NK-92 (cell line): ENCODE measurements around the gene PIGL.
"Not testable (repeated sequence)": the region's sequence is repeated elsewhere in the genome, so short reads cannot be mapped to it uniquely, and the experiment has no call there.

Experiments
- DNase-seq: peaks from one replicate; lab custom pipeline; 2025; ENCODE audit not compliant: unreplicated experiment; lab: John Stamatoyannopoulos, UW

PIGL gene

GRCh38 chr17:16273499-16273898, 56.5 kb downstream of the PIGL start:
- DNase-seq, result no peak

- DNase-seq, result no peak
Measured at GRCh38 chr17:16273929-16274339, 56.9 kb downstream of the PIGL start.

GRCh38 chr17:16275024-16275423, 58.0 kb downstream of the PIGL start:
- no peak for DNase-seq

- no peak for DNase-seq
Measured at GRCh38 chr17:16277163-16277562, 60.2 kb downstream of the PIGL start.

- DNase-seq, result no peak
Measured at GRCh38 chr17:16281351-16281750, 64.3 kb downstream of the PIGL start.

GRCh38 chr17:16282522-16282921, 65.5 kb downstream of the PIGL start:
- DNase-seq, result no peak

- DNase-seq, result no peak
Measured at GRCh38 chr17:16283705-16284104, 66.7 kb downstream of the PIGL start.

GRCh38 chr17:16285646-16286008, 68.6 kb downstream of the PIGL start:
- DNase-seq, result no peak

- DNase-seq, result no peak
Measured at GRCh38 chr17:16286009-16286946, 69.3 kb downstream of the PIGL start.

- DNase-seq, result no peak
Measured at GRCh38 chr17:16286947-16287562, 70.0 kb downstream of the PIGL start.

GRCh38 chr17:16287563-16288027, 70.6 kb downstream of the PIGL start:
- no peak for DNase-seq

GRCh38 chr17:16288860-16289571, 72.0 kb downstream of the PIGL start:
- DNase-seq, result no peak

- DNase-seq, result no peak
Measured at GRCh38 chr17:16293931-16294330, 76.9 kb downstream of the PIGL start.

GRCh38 chr17:16294560-16294959, 77.5 kb downstream of the PIGL start:
- DNase-seq, result no peak

- not testable (repeated sequence) for DNase-seq
Measured at GRCh38 chr17:16296072-16296471, 79.1 kb downstream of the PIGL start.

GRCh38 chr17:16297367-16298139, 80.5 kb downstream of the PIGL start:
- no peak for DNase-seq

GRCh38 chr17:16298140-16298662, 81.2 kb downstream of the PIGL start:
- no peak for DNase-seq

GRCh38 chr17:16300554-16300953, 83.5 kb downstream of the PIGL start:
- no peak for DNase-seq

- no peak for DNase-seq
Measured at GRCh38 chr17:16301963-16302855, 85.2 kb downstream of the PIGL start.

GRCh38 chr17:16302856-16303255, 85.8 kb downstream of the PIGL start:
- no peak for DNase-seq
